Right ventricle myocardium superior (tissue), 1 donor: Measurements from ENCODE around the gene C12orf60. TPM values are rescaled to one million over a fixed set of nuclear protein-coding genes. Genes with fewer than 3 reads are reported as not detected.

Source experiments
- ATAC-seq: fragments of 200-7000 bp; cut with Tn5 transposase; one replicate; pipeline ENCODE4 v1.9.1; 2020; ENCODE audit warnings: mild to moderate bottlenecking; ENCODE audit not compliant: poor library complexity
- DNase-seq: peaks from one replicate; pipeline ENCODE4 v3.0.0-alpha.2; 2020
- intact Hi-C: fragments of 100-400 bp; cut with DNase I; formaldehyde crosslinking; loops from one replicate; pipeline ENCODE4 v1.11.2; 2022
- total RNA-seq: library from RNA; stranded (reverse); fragmentation: NEBNext Ultra II Directional; extraction: Animal tissue kit (Norgen Biotek cat#: 25700); gene quantifications from one replicate; pipeline ENCODE4 v1.2.1, GENCODE V29; 2021
- donor health status: DM: no; HTN: yes; CAD: no; lungs with severe emphysema.

C12orf60 gene
- total RNA-seq, 1 donor from 2014 or later: 1.6 TPM

- DNase-seq: no peak
- ATAC-seq: no peak
- intact Hi-C loops: no loop called here
Measured at GRCh38 chr12:14825256-14825655, 21.8 kb downstream of the C12orf60 start.

- ATAC-seq: no peak
- DNase-seq: no peak
- intact Hi-C loops: no loop called here
Measured at GRCh38 chr12:14826491-14826890, 23.0 kb downstream of the C12orf60 start.

- DNase-seq: no peak
- ATAC-seq: no peak
- intact Hi-C loops: no loop called here
Measured at GRCh38 chr12:14827043-14827442, 23.6 kb downstream of the C12orf60 start.

- intact Hi-C loops: no loop called here
- no peak for ATAC-seq
- DNase-seq: no peak
Measured at GRCh38 chr12:14828892-14829291, 25.4 kb downstream of the C12orf60 start.

GRCh38 chr12:14833336-14833735, 29.9 kb downstream of the C12orf60 start:
- no peak for ATAC-seq

GRCh38 chr12:14833952-14834351, 30.5 kb downstream of the C12orf60 start:
- intact Hi-C loops: loop anchor here (10.0 kb wide), 1 partner anchor 59 kb away; a partner anchor contains a TSS
- DNase-seq (no peak), ATAC-seq (peak; percentile 23)

More at GRCh38 chr12:14833336-14833735, 29.9 kb downstream of the C12orf60 start:
- intact Hi-C loops: loop anchor here (10.0 kb wide), 1 partner anchor 59 kb away; a partner anchor contains a TSS
- DNase-seq: no peak

GRCh38 chr12:14834509-14834908, 31.0 kb downstream of the C12orf60 start:
- DNase-seq (no peak), ATAC-seq (no peak)
- intact Hi-C loops: loop anchor here (10.0 kb wide), 1 partner anchor 60 kb away; a partner anchor contains a TSS

- intact Hi-C loops: loop anchor here (10.0 kb wide), 1 partner anchor 62 kb away; a partner anchor contains a TSS
- ATAC-seq: peak; percentile 62
- no peak for DNase-seq
Measured at GRCh38 chr12:14836336-14837210, 33.1 kb downstream of the C12orf60 start.

GRCh38 chr12:14839262-14839661, 35.8 kb downstream of the C12orf60 start:
- ATAC-seq: no peak
- DNase-seq: no peak
- intact Hi-C loops: loop anchor here (10.0 kb wide), 1 partner anchor 64 kb away; a partner anchor contains a TSS

- ATAC-seq (no peak), DNase-seq (no peak)
- intact Hi-C loops: no loop called here
Measured at GRCh38 chr12:14840616-14841015, 37.1 kb downstream of the C12orf60 start.

GRCh38 chr12:14841761-14842160, 38.3 kb downstream of the C12orf60 start:
- intact Hi-C loops: no loop called here
- DNase-seq (peak; percentile 77), ATAC-seq (peak; percentile 91)

GRCh38 chr12:14842315-14842714, 38.8 kb downstream of the C12orf60 start:
- intact Hi-C loops: no loop called here
- DNase-seq (no peak), ATAC-seq (no peak)

GRCh38 chr12:14843425-14843887, 40.0 kb downstream of the C12orf60 start, which contains the start of gene ART4:
ART4 (minus strand) TSS chr12:14843526; CDS start chr12:14843113, 413 bp downstream.
- intact Hi-C loops: no loop called here
- peak; percentile 47 for ATAC-seq
- DNase-seq: peak; percentile 77

- ATAC-seq (no peak), DNase-seq (no peak)
- intact Hi-C loops: no loop called here
Measured at GRCh38 chr12:14844401-14844800, 40.9 kb downstream of the C12orf60 start.

- ATAC-seq (peak; percentile 58), DNase-seq (no peak)
- intact Hi-C loops: no loop called here
Measured at GRCh38 chr12:14845350-14845750, 41.9 kb downstream of the C12orf60 start.

- intact Hi-C loops: no loop called here
- ATAC-seq (peak; percentile 25), DNase-seq (no peak)
Measured at GRCh38 chr12:14846042-14846587, 42.6 kb downstream of the C12orf60 start.

- no peak for DNase-seq
- intact Hi-C loops: no loop called here
- no peak for ATAC-seq
Measured at GRCh38 chr12:14846876-14847580, 43.6 kb downstream of the C12orf60 start.

- intact Hi-C loops: loop anchor here (2.0 to 5.0 kb wide), 2 partner anchors 38 to 139 kb away; partner anchors contain the start of gene MGP
- no peak for DNase-seq
- ATAC-seq: peak; percentile 71
Measured at GRCh38 chr12:14849661-14850060, 46.2 kb downstream of the C12orf60 start.
